SK-N-MC (cell line): ENCODE results near the gene ATXN3.

Experiments used
- EZH2 ChIP-seq: fragments of 200-600 bp; sonication (generic); IDR thresholded peaks from one replicate; pipeline ENCODE4 v1.6.1; 2017; ENCODE audit warnings: antibody characterized with exemption
- FOXP2 ChIP-seq: optimal IDR thresholded peaks from 2 replicates; pipeline ENCODE3; 2011; ENCODE audit warnings: mild to moderate bottlenecking, moderate library complexity; ENCODE audit not compliant: insufficient read depth; ENCODE audit errors: extremely low read length, control extremely low read depth
- POLR2AphosphoS5 ChIP-seq: IDR thresholded peaks from 2 replicates; pipeline ENCODE4 v1.6.1; 2012; ENCODE audit warnings: mild to moderate bottlenecking, low read depth, low read length, borderline replicate concordance

GRCh38 chr14:92088494-92088893 lies 17.9 kb downstream of the ATXN3 start:
- no peak for TF ChIP-seq EZH2
- no peak for TF ChIP-seq POLR2AphosphoS5
- no peak for TF ChIP-seq FOXP2
